ENCODE data around the gene NTRK3.

Gene NTRK3

GRCh38 chr15:87816811-87817210, 439.7 kb downstream of the NTRK3 start:
- H2AFZ ChIP-seq (ENCODE audit: low read depth, low read length): no peak overlapping the region
- no peak overlapping the region for H3K4me2 ChIP-seq (ENCODE audit: low read length)
- H3K4me1 ChIP-seq (ENCODE audit: low read length): no peaks in the 10 kb centered on the region
- TF ChIP-seq EZH2phosphoT487 (IDR thresholded peaks at IDR 0.05; ENCODE audit: low read depth): no peak
- no peak for TF ChIP-seq CTCF (IDR thresholded peaks at IDR 0.05; ENCODE audit: low read depth, low read length)
- H3K9ac ChIP-seq (ENCODE audit: low read length): no peak overlapping the region
- H3K36me3 ChIP-seq (replicated peaks; ENCODE audit: low read depth, low read length): no peaks in the 10 kb centered on the region
- H3K9me3 ChIP-seq (ENCODE audit: insufficient read depth, low read length): no peaks in the 10 kb centered on the region
- H3K79me2 ChIP-seq (ENCODE audit: low read length): no peaks in the 10 kb centered on the region
- no peaks in the 10 kb centered on the region for H4K20me1 ChIP-seq (ENCODE audit: insufficient read depth, low read length)
- H3K4me3 ChIP-seq (ENCODE audit: low read length): no peak overlapping the region
- H3K27me3 ChIP-seq (ENCODE audit: low read depth, low read length): peaks cover 8% of the 10 kb centered on the region
- no peak overlapping the region for H3K27ac ChIP-seq (ENCODE audit: low read length)

- Histone ChIP-seq H2AFZ (ENCODE audit: low read depth, low read length) (no peak overlapping the region), H3K4me1 (ENCODE audit: low read length) (no peaks in the 10 kb centered on the region), H3K27ac (ENCODE audit: low read length) (no peak overlapping the region), H3K9me3 (ENCODE audit: insufficient read depth, low read length) (no peaks in the 10 kb centered on the region), H4K20me1 (ENCODE audit: insufficient read depth, low read length) (no peaks in the 10 kb centered on the region), H3K27me3 (ENCODE audit: low read depth, low read length) (peaks cover 3% of the 10 kb centered on the region; the same call in 1 of the 2 replicates), H3K9ac (ENCODE audit: low read length) (no peak overlapping the region), H3K79me2 (ENCODE audit: low read length) (no peaks in the 10 kb centered on the region), H3K4me3 (ENCODE audit: low read length) (no peak overlapping the region), H3K4me2 (ENCODE audit: low read length) (no peak overlapping the region), H3K36me3 (replicated peaks; ENCODE audit: low read depth, low read length) (no peaks in the 10 kb centered on the region)
- TF ChIP-seq EZH2phosphoT487 (IDR thresholded peaks at IDR 0.05; ENCODE audit: low read depth) (no peak), CTCF (IDR thresholded peaks at IDR 0.05; ENCODE audit: low read depth, low read length) (no peak)
These were observed 440.5 kb downstream of the NTRK3 start for GRCh38 chr15:87816016-87816415.
